GM12801 (cell line): ENCODE data around the gene TXNDC5.

Source experiments
- CTCF ChIP-seq: IDR thresholded peaks from one replicate; pipeline ENCODE4 v1.5.1; 2011; ENCODE audit warnings: control low read depth; ENCODE audit not compliant: insufficient read length; ENCODE audit errors: extremely low read depth

Gene TXNDC5

GRCh38 chr6:7907159-7907558, 3.4 kb downstream of the TXNDC5 start:
- no peak for TF ChIP-seq CTCF

DNA sequence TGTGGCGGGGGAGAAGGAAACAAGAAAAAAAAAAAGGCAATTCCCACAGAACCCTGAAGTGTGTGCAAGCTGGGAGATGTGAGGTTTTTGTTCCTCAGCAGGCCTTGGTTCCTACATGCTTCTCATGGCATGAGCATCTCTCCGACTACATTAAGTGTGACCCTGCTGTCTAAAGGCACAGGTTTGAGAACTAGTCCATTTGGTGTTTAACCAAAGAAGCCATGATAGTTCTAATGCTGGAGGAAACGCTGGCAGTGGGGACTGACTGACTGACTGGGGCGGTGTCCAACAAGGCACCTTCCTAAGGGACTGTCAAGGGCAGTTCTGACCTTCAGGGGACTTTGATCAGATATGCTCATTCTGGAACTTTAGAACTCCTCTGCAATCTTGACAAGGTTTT, 3.8 kb downstream of the TXNDC5 start:
- no peak for TF ChIP-seq CTCF

DNA sequence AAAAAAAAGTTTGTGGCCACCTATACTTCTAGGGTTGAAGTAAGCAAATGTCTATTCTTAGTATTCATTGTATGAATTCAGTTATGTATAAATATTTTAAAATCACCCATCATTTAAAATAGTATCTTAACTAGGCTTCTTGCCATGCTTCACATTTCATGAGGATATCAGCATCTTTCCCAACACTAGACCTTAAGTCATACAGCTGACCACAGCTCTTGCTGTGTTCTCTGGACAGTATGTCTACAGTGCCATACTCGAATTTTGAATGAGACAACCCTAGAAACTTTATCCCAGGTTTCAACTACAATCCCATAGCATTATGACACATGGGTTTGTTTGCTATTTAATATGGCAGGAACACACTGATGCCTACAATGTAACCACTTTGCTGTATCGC, 5.2 kb downstream of the TXNDC5 start:
- no peak for TF ChIP-seq CTCF

- TF ChIP-seq CTCF, result no peak
These were observed 5.8 kb downstream of the TXNDC5 start for GRCh38 chr6:7904654-7905319.

GRCh38 chr6:7903673-7904072, 6.9 kb downstream of the TXNDC5 start:
- TF ChIP-seq CTCF, result no peak

DNA sequence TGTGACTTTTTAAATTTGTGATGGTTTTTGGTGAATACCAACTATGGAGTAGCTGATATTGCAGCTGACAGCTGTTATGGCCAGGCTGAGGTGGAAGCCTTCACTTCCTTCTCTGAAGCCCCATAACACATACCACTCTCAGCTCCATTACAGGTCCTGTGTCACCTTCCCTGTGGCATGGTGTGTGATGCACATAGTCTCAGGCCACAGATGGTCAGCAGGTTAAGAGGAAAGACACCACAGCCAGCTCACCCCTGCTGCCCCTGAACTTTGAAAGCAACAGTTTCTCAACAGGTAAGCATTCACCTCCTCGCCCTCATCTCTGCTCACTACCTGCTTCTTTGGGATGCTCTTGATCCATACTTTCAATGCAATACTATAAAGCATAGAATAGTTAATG, 7.7 kb downstream of the TXNDC5 start:
- no peak for TF ChIP-seq CTCF

DNA sequence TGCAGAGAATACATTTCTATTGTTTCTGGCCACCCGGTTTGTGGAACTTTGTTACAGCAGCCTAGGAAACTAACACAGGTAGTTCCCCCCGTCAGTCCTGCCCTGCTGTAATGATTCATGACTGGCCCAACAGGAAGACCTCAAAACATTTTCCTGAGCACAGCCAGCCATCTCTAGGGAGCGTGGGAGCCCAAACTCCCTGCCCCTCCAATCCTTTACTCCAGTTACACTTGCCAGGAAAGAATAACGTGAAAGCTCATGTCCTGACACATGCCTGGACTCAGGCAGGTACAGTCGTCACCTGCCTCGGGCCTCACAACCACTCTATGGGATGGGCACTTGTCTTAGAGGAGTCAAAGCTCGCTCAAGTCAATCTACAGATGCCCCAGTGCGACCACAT, 8.4 kb downstream of the TXNDC5 start:
- TF ChIP-seq CTCF, result no peak
